Parathyroid adenoma (tissue), 2 donors: Measurements from ENCODE around the gene GTF2A1.

Experiments
- H2AFZ ChIP-seq: fragments of 300-600 bp; sonication (generic); one replicate; pipeline ENCODE4 v1.7.0; 2017; ENCODE audit warnings: antibody characterized with exemption, mild to moderate bottlenecking
- H3K27ac ChIP-seq: fragments of 300-600 bp; sonication (generic); one replicate; pipeline ENCODE4 v1.7.0; 2017
- H3K27me3 ChIP-seq: fragments of 300-600 bp; sonication (generic); one replicate; pipeline ENCODE4 v1.7.0; 2017; ENCODE audit warnings: low read length; ENCODE audit not compliant: control insufficient read depth, insufficient read depth
- H3K36me3 ChIP-seq: fragments of 300-600 bp; sonication (generic); one replicate; pipeline ENCODE4 v1.7.0; 2017; ENCODE audit warnings: low read length; ENCODE audit not compliant: control insufficient read depth, insufficient read depth
- H3K4me1 ChIP-seq: fragments of 300-600 bp; sonication (generic); one replicate; pipeline ENCODE4 v1.7.0; 2017; ENCODE audit warnings: control low read depth
- H3K4me2 ChIP-seq: fragments of 300-600 bp; sonication (generic); one replicate; pipeline ENCODE4 v1.7.0; 2017; ENCODE audit warnings: low read length
- H3K4me3 ChIP-seq: fragments of 300-600 bp; sonication (generic); one replicate; pipeline ENCODE4 v1.7.0; 2017; ENCODE audit warnings: low read depth, low read length
- H3K79me2 ChIP-seq: fragments of 300-600 bp; sonication (generic); one replicate; pipeline ENCODE4 v1.7.0; 2017; ENCODE audit warnings: control low read depth
- H3K9ac ChIP-seq: fragments of 300-600 bp; sonication (generic); one replicate; pipeline ENCODE4 v1.7.0; 2017; ENCODE audit warnings: mild to moderate bottlenecking
- H3K9me3 ChIP-seq: fragments of 300-600 bp; sonication (generic); one replicate; pipeline ENCODE4 v1.7.0; 2017; ENCODE audit warnings: low read length; ENCODE audit not compliant: control insufficient read depth
- CTCF ChIP-seq: fragments of 300-600 bp; sonication (generic); IDR thresholded peaks from one replicate; pipeline ENCODE4 v1.7.0; 2017; ENCODE audit warnings: antibody characterized with exemption, mild to moderate bottlenecking
- donor health status: primary hyperparathyroidism.

The GTF2A1 gene

GRCh38 chr14:81205639-81206038 lies 15.1 kb downstream of the GTF2A1 start:
- Histone ChIP-seq H3K27me3 (no peaks in the 10 kb centered on the region), H3K79me2 (peaks cover 8% of the 10 kb centered on the region), H3K27ac (no peak overlapping the region), H2AFZ (no peak overlapping the region), H3K9me3 (no peaks in the 10 kb centered on the region), H3K36me3 (no peaks in the 10 kb centered on the region), H3K9ac (no peak overlapping the region), H3K4me3 (no peak overlapping the region), H3K4me1 (peaks cover 4% of the 10 kb centered on the region), H3K4me2 (no peak overlapping the region)
- no peak for TF ChIP-seq CTCF

GRCh38 chr14:81200054-81200453 lies 20.7 kb downstream of the GTF2A1 start:
- Histone ChIP-seq H3K4me3 (no peak overlapping the region), H3K9me3 (no peaks in the 10 kb centered on the region), H3K9ac (no peak overlapping the region), H3K36me3 (no peaks in the 10 kb centered on the region), H3K4me2 (no peak overlapping the region), H3K27ac (no peak overlapping the region), H2AFZ (no peak overlapping the region), H3K79me2 (no peaks in the 10 kb centered on the region), H3K4me1 (no peaks in the 10 kb centered on the region), H3K27me3 (no peaks in the 10 kb centered on the region)
- TF ChIP-seq CTCF, result no peak

GRCh38 chr14:81199084-81199483 lies 21.7 kb downstream of the GTF2A1 start:
- H3K9me3 ChIP-seq, result no peaks in the 10 kb centered on the region
- no peaks in the 10 kb centered on the region for H3K36me3 ChIP-seq
- no peaks in the 10 kb centered on the region for H3K27me3 ChIP-seq
- H3K4me3 ChIP-seq, result no peak overlapping the region
- no peak overlapping the region for H3K27ac ChIP-seq
- H3K4me1 ChIP-seq, result no peaks in the 10 kb centered on the region
- H2AFZ ChIP-seq, result no peak overlapping the region
- no peak overlapping the region for H3K9ac ChIP-seq
- TF ChIP-seq CTCF, result no peak
- peaks cover 2% of the 10 kb centered on the region for H3K79me2 ChIP-seq
- no peak overlapping the region for H3K4me2 ChIP-seq

GRCh38 chr14:81198651-81199050 lies 22.1 kb downstream of the GTF2A1 start:
- Histone ChIP-seq H3K27ac (no peak overlapping the region), H3K36me3 (no peaks in the 10 kb centered on the region), H3K4me1 (no peaks in the 10 kb centered on the region)

More at GRCh38 chr14:81198651-81199050, 22.1 kb downstream of the GTF2A1 start:
- Histone ChIP-seq H3K4me3 (no peak overlapping the region), H3K4me2 (no peak overlapping the region), H3K9ac (no peak overlapping the region), H3K9me3 (no peaks in the 10 kb centered on the region), H3K79me2 (peaks cover 2% of the 10 kb centered on the region), H3K27me3 (no peaks in the 10 kb centered on the region), H2AFZ (no peak overlapping the region)
- TF ChIP-seq CTCF, result no peak
